ENCODE results near the gene B3GAT2. TPM values are rescaled to one million over a fixed set of nuclear protein-coding genes. Genes with fewer than 3 reads are reported as not detected.

Gene B3GAT2
- polyA plus RNA-seq, 1 donor (not counting 4 experiments of a cell fraction or from before 2014, with no cell fraction given) = 0.01 TPM

GRCh38 chr6:70857387-70858077 is 99.3 kb downstream of the B3GAT2 start:
- Histone ChIP-seq H4K20me1 (ENCODE audit: control insufficient read depth, extremely low read depth, insufficient read depth, low read length) (no peaks in the 10 kb centered on the region), H3K36me3 (ENCODE audit: control insufficient read depth in 2 of 2, extremely low read depth in 1 of 2, insufficient read depth in 2 of 2, low read length in 2 of 2) (peaks cover 0 to 1% of the 10 kb centered on the region in 2 experiments), H3K9me3 (ENCODE audit: control insufficient read depth, low read depth, low read length) (no peaks in the 10 kb centered on the region), H3K27ac (ENCODE audit: control insufficient read depth, insufficient read depth, low read length) (no peak overlapping the region), H3K4me1 (ENCODE audit: control insufficient read depth, extremely low read depth, insufficient read depth, low read length) (no peaks in the 10 kb centered on the region), H3K4me2 (ENCODE audit: control insufficient read depth, extremely low read depth, insufficient read depth, low read depth, low read length) (no peak overlapping the region), H2AFZ (ENCODE audit: control insufficient read depth, low read length) (no peak overlapping the region), H3K27me3 (ENCODE audit: control insufficient read depth, extremely low read depth, insufficient read depth, low read length) (no peaks in the 10 kb centered on the region), H3K9ac (ENCODE audit: control insufficient read depth, extremely low read depth, insufficient read depth, low read length) (no peak overlapping the region), H3K79me2 (ENCODE audit: control insufficient read depth, insufficient read depth, low read length) (no peaks in the 10 kb centered on the region), H3K4me3 (ENCODE audit: control insufficient read depth in 2 of 3, extremely low read depth in 1 of 3, insufficient read depth in 2 of 3, low read depth in 1 of 3, low read length in 3 of 3) (no peak overlapping the region), H3K9me1 (ENCODE audit: control insufficient read depth, extremely low read depth, insufficient read depth, low read length) (no peaks in the 10 kb centered on the region)
- TF ChIP-seq CTCF (optimal IDR thresholded peaks at IDR 0.05 in 1 of 3, IDR thresholded peaks at IDR 0.05 in 1 of 3, conservative IDR thresholded peaks at IDR 0.05 in 1 of 3; ENCODE audit: extremely low read depth in 1 of 3, insufficient read depth in 2 of 3, low read length in 3 of 3) = no peak
- no peak for TF ChIP-seq EZH2 (IDR thresholded peaks at IDR 0.05; ENCODE audit: low read length)
- dilution Hi-C loops (cut with MboI; ENCODE audit: extremely low pct_ligation_motif_present, low sequenced_read_pairs) = no loop called here
- DNase-seq (ENCODE audit: low read depth, low spot score) (no peak), FAIRE-seq (no peak)

- Histone ChIP-seq H3K4me2 (ENCODE audit: control insufficient read depth, extremely low read depth, insufficient read depth, low read depth, low read length) (no peak overlapping the region), H2AFZ (ENCODE audit: control insufficient read depth, low read length) (no peak overlapping the region), H3K4me3 (ENCODE audit: control insufficient read depth in 2 of 3, extremely low read depth in 1 of 3, insufficient read depth in 2 of 3, low read depth in 1 of 3, low read length in 3 of 3) (no peak overlapping the region), H3K9me3 (ENCODE audit: control insufficient read depth, low read depth, low read length) (no peaks in the 10 kb centered on the region), H3K27me3 (ENCODE audit: control insufficient read depth, extremely low read depth, insufficient read depth, low read length) (no peaks in the 10 kb centered on the region), H4K20me1 (ENCODE audit: control insufficient read depth, extremely low read depth, insufficient read depth, low read length) (no peaks in the 10 kb centered on the region), H3K27ac (ENCODE audit: control insufficient read depth, insufficient read depth, low read length) (no peak overlapping the region), H3K9me1 (ENCODE audit: control insufficient read depth, extremely low read depth, insufficient read depth, low read length) (no peaks in the 10 kb centered on the region), H3K4me1 (ENCODE audit: control insufficient read depth, extremely low read depth, insufficient read depth, low read length) (no peaks in the 10 kb centered on the region), H3K9ac (ENCODE audit: control insufficient read depth, extremely low read depth, insufficient read depth, low read length) (no peak overlapping the region), H3K36me3 (ENCODE audit: control insufficient read depth in 2 of 2, extremely low read depth in 1 of 2, insufficient read depth in 2 of 2, low read length in 2 of 2) (no peaks in the 10 kb centered on the region), H3K79me2 (ENCODE audit: control insufficient read depth, insufficient read depth, low read length) (no peaks in the 10 kb centered on the region)
- dilution Hi-C loops (cut with MboI; ENCODE audit: extremely low pct_ligation_motif_present, low sequenced_read_pairs) = no loop called here
- FAIRE-seq (no peak), DNase-seq (ENCODE audit: low read depth, low spot score) (no peak)
- TF ChIP-seq EZH2 (IDR thresholded peaks at IDR 0.05; ENCODE audit: low read length) (no peak), CTCF (optimal IDR thresholded peaks at IDR 0.05 in 1 of 3, IDR thresholded peaks at IDR 0.05 in 1 of 3, conservative IDR thresholded peaks at IDR 0.05 in 1 of 3; ENCODE audit: extremely low read depth in 1 of 3, insufficient read depth in 2 of 3, low read length in 3 of 3) (no peak)
Observed at GRCh38 chr6:70852667-70853246, 104.1 kb downstream of the B3GAT2 start.
